Measurements from ENCODE around the gene PPP3CA.
"Not testable (repeated sequence)": the region's sequence is repeated elsewhere in the genome, so short reads cannot be mapped to it uniquely, and the experiment has no call there.

PPP3CA gene

DNA sequence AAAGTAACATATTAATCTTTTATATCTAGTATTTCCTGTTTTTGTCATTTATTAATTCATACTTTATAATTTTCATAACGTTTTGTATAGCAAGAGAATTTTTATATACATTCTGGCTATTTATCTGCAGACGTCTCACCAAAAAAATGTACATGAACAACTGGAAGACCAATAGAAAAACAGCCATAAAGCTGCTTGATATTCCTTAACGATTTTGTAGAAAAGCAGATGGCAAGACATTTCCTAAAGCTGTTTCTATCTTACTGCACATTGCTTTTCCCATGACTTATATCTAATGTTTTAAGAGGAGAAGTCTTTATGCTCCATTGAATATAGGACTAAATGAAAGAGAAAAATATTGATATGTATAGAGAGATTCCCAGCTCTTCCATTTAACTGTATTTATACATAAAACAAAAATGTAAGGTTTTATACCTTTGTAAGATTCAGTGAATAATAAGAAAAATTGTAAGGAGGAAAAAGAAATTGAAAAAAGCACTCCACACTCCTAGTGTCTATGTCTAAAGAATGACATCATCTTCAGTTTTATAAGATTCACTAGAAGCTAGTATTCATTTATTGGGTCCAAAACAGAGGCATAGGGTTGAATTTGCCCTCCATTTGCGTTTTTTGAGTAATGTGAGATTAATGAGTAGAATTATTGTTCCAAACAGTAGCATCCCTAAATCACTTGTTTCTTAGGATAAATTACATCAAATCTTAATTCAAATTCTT is 248.5 kb downstream of the PPP3CA start:
- DNase-seq (ENCODE audit: low read depth): no peak

- not testable (repeated sequence) for DNase-seq (ENCODE audit: low read depth)
These were observed 254.7 kb downstream of the PPP3CA start for GRCh38 chr4:101092609-101093008.

- DNase-seq (ENCODE audit: low read depth): no peak
These were observed 258.2 kb downstream of the PPP3CA start for GRCh38 chr4:101089168-101089567.

DNA sequence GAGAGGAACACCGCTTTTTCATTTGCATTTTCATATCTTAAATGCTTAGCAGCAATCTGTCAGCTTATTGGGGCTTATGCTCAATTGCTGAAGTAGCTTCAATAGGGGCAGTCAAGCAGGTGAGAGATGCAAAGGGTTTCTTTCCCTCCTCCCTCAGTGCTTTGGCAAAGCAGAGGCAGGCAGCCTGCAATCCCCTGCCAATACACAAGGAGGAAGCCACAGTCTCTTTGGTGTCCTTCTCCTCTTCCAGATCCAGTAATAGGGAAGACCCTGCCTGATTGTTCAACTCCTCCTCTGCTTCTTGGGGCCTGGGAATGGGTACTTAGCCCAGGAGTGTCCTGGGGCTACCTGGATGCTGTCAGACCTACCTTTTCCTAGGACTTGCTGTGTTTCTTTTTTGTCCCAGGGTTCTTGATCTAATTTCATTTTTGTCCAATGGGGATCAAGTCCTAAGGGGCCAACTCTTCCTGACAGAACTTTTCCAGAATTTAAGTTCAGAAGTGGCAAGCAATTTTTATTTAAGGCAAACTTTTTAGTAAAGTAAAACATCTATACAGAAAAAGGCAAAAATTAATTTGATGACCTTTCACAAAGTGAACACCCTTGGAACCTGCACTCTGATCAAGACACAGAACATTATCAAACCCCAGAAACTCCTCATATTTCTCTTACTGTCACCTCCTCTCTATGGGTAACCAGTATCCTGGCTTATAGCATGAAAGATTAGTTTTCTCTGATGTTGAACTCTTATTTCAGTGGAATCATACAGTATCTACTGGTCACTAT is 260.3 kb downstream of the PPP3CA start:
- DNase-seq (ENCODE audit: low read depth): no peak

DNA sequence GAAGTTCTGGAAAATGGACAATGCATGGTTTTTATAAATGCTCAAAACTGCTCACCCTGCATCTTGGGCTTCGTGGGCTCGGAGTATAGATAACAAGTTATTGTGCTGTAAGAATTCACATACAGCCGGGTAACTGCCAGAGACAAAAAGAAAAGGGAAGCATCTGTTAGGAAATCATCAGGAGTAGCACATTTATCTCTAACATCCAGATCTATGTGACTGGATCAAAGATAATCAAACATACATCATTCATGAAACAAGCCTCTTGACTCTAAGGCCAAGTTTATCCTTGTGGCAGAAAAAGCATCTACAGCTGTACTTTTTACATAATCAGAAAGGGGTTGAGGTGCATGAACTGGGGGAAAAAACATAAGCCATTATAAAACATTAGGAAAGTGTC is 264.2 kb downstream of the PPP3CA start:
- DNase-seq (ENCODE audit: low read depth): no peak

DNA sequence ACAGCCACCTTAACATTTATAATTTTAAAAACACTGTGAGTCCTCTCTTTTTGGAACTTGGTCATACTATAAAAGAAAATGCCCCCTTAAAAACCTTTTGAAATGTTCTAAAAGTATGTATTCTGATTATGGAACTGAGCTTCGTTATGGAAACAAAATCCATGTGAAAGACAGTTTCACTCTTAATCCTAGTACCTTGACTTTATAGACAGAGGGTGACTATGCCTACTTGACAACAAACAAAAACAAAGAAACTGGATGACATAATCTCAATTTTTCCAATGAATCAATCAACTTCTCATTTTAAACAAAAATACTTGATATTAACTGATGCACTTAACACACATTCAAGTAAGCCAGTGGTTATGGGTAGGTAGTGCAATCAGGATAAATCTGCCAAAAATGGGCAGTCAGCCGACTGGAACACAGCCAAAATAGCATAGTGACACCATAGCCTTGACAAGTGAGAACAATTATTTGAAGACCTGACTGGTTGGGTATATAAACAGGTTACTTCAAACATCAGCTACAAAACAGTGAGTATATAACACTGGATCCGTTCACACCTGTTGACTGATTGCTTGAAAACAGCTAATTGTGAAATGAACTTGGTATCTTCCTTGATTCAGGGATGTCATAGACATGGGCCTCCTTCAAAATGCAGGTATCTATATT is 265.5 kb downstream of the PPP3CA start:
- no peak for DNase-seq (ENCODE audit: low read depth)

DNA sequence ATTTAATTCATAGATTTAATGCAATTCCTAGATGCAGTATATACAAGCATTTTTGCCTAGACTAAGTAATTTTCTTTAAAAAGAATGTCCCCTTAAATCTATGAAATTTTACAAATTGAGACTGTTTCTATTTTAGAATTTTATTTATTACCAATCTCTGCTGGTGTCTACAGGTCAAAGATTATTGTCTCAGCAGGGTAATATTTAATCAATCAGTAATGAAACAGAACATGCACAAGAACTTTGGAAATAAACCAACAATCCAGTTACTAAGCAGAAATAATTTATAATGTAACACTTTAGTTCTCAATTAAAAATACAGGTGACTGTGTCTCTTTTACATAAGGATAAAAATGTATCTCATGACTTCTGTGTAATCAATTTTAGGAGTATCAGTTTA is 266.2 kb downstream of the PPP3CA start:
- DNase-seq (ENCODE audit: low read depth): no peak

GRCh38 chr4:101078950-101079349 is 268.4 kb downstream of the PPP3CA start:
- DNase-seq (ENCODE audit: low read depth): no peak

DNA sequence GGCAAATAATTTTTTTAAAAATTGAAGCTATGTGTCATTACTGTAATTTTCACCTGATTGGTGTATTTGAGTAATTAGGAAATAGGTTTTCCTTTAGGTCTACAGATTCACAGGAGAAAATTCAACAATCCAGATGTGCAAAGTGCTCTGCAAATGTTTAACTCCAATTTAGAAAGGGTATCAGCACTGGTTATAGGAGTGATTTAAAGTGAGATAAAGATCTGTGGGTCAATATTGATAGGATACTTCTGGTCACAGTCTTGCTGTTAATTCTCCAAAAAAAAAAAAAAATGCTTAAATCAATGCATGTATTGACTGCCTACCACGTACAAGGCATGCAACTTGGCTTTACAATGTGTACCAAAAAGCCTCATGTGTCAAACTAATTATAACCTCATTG is 271.3 kb downstream of the PPP3CA start:
- no peak for DNase-seq (ENCODE audit: low read depth)

- no peak for DNase-seq (ENCODE audit: low read depth)
These were observed 271.8 kb downstream of the PPP3CA start for GRCh38 chr4:101075536-101075935.

DNA sequence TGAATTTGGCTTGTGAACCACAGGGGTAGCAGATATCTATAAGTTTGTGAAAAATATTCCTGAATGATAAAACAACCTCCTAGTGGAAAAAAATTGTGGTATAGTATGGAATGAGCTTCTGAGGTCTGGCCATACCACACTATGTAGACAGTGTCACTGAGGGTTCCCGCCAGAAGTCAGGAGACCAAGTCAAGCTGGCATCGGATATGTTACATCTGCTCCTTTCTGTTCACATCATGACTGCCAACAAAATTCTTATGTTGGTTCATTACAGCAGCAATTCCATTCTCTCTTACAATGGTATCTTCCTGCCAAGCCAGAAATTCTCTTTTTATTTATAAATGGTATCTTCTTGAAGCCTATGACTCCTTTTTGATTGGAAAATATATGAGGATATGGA is 273.0 kb downstream of the PPP3CA start:
- DNase-seq (ENCODE audit: low read depth): no peak

DNA sequence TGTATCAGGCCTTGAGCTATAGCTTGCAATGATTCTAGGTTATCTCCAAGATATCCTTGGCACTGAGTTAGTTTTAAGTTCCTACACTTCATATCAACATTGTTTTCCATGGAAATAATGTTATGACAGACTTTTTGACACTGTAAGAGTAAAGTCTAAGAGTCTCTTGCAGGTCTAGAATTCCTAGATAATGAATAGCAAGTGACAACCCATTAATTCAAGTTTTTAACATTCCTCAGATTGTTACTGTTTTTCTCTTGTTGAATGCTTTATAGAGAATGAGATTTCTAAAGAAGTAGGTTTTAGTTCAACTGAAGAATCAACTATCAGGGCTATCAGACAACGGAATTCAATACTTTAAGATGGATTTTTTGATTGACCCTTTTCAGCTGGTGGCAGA is 276.1 kb downstream of the PPP3CA start:
- DNase-seq (ENCODE audit: low read depth): no peak

GRCh38 chr4:101068115-101068514 is 279.2 kb downstream of the PPP3CA start:
- no peak for DNase-seq (ENCODE audit: low read depth)

DNA sequence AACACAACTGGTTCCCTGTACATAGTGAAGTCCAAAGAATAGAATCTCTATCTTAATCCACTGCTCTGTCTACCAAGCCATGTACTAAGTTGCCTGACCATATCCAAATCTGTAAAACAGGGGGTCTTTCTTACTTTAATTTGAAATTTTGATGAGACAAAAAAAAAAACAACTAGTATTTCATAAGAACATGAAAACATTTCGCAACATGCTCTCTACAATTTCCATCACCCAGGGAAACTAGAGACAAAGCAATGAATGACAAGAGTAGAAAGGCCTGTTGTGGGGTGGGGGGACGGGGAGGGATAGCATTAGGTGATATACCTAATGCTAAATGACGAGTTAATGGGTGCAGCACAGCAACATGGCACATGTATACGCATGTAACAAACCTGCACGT is 279.9 kb downstream of the PPP3CA start:
- DNase-seq (ENCODE audit: low read depth): no peak

- DNase-seq (ENCODE audit: low read depth): no peak
These were observed 280.6 kb downstream of the PPP3CA start for GRCh38 chr4:101066626-101067170.

GRCh38 chr4:101065935-101066485 is 281.3 kb downstream of the PPP3CA start:
- no peak for DNase-seq (ENCODE audit: low read depth)

DNA sequence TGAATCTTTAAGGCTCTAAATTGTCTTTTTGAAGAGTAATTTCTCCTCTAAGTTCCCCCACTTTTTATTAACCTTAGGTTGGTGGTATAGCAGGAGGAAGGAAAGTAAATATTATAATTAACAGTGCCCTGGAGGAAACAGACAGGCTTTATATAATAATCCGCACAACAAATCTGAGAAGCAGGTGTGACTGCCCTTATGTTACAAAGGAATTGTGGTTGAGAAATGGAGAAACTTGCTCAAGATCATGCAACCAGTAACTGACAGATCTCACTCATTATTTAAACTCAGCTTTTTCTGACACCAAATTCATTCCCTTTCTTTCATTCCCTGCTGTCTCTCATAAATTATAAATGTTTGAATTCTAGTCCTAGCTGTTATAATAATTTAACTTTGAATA is 282.0 kb downstream of the PPP3CA start:
- DNase-seq (ENCODE audit: low read depth): no peak

DNA sequence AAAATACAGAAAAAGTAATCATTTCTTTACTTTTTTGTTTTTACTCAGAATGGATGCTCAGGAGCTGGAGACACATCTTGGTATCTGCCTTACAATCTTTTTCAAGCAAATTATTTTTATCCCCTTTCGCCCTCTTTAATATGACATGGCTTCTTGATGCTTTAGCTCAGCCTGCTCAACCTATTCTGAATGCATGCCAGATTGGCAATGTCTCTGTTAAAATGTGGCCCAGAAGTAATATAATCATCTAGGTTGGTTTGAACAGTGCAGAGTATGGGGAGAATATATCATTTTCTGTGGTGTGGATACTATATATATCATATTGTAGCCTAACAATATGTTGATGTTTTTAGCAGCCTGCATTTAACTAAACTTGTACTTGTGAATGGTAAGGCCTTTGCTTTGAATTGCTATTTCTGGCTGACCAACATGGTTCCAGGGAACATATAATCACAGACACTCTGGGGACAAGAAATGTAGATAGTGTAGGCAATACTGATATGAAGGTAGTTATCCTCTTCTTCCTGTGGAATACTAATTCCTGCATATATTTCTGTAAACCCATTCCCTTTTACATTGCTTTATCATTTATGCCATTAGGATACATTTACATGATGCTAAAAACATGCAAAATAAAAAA is 282.7 kb downstream of the PPP3CA start:
- no peak for DNase-seq (ENCODE audit: low read depth)

DNA sequence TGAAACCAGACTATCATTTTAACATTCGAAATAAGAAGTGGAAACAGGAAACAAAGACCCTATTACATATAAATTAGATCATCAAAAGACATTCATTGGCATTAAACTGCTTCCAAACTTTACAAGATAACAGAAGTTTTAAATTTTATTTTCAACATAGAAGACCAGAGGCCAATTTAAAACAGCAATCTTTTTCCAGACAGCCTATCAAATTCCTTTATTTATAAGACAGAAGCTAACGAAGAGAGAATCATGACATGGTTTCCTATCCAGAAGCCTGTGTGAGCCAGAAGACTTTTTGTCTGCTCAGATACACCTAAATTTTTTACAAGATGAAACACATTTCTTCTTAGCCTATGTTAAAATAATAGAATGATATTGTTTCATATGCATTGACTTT is 291.9 kb downstream of the PPP3CA start:
- DNase-seq (ENCODE audit: low read depth): no peak

DNA sequence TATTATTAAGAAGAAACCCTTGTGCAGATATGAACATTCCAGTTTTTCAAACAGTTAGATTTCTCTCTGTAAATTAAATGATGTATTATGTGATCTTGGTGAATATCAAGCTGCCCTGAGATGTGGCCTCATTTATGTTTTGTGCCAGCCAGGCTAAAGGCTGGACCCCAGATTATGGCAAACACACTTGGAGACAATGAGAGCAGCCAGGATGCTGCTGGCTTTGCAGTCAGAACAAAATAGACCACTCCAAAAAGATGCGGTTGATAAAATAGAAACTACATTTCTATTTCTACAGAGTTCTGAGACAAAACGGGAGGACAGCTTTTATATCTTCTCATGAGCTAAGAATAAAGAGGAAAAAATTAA is 296.5 kb downstream of the PPP3CA start:
- DNase-seq (ENCODE audit: low read depth): no peak

DNA sequence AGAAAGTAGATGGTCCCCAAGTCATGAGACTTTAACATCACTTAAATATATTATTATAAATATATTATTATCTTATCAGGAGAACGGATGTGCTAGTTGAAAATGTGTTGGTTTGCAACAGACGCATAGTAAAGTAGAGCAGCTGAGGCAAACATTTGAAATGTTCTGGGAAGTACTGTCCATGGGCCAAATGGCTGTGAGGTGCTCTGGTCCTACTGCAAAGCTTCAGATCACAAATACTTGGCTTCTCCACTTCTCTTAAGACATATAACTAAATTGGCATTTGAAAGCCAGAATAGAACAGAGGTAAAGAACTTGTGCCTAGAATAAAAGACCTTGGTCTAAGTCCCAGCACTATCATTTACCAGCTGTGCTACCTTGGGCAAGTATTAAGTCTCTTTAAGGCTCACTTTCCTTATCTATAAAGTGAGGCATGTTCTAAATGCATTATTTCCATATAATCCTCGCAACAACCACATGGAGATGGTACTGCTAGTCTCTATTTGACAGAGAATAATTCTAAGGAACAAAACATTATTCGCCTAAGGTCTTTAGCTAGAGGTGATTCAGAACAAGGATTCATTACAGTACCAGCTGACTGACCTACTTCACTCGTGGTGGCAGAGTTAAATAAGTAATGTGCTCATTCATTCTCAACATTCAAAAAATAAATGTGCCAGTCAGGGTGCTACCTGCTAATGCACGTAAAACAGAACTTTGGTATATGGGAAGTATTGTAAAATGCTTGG is 297.1 kb downstream of the PPP3CA start:
- DNase-seq (ENCODE audit: low read depth): no peak

All from GM04504 (cell line).